GM23338 (cell line): ENCODE data around the gene RSRC1. TPM values are rescaled to one million over a fixed set of nuclear protein-coding genes. Genes with fewer than 3 reads are reported as not detected.

Source experiments
- ATAC-seq: fragments of 200-7000 bp; cut with Tn5 transposase; 3 replicates; pipeline ENCODE4 v1.9.1; 2020
- DNase-seq: peaks from one replicate; pipeline ENCODE4 v3.0.0-alpha.2; 2015; ENCODE audit warnings: low spot score
- H2AFZ ChIP-seq: fragments of 200-600 bp; sonication (generic); 2 replicates; pipeline ENCODE4 v1.8.0; 2016; ENCODE audit warnings: antibody characterized with exemption, mild to moderate bottlenecking, moderate library complexity
- H3F3A ChIP-seq: fragments of 200-600 bp; sonication (generic); replicated peaks from 2 replicates; pipeline ENCODE4 v1.8.0; 2017; ENCODE audit warnings: antibody characterized with exemption, mixed run types, low read depth
- H3K27ac ChIP-seq: fragments of 200-600 bp; sonication (generic); 2 replicates; pipeline ENCODE4 v1.6.1; 2016; ENCODE audit warnings: low read depth
- H3K27me3 ChIP-seq: fragments of 200-600 bp; sonication (generic); 2 replicates; pipeline ENCODE4 v1.8.0; 2016; ENCODE audit warnings: mild to moderate bottlenecking, mixed run types, moderate library complexity; ENCODE audit not compliant: insufficient read depth
- H3K36me3 ChIP-seq: fragments of 200-600 bp; sonication (generic); 2 replicates; pipeline ENCODE4 v1.8.0; 2016; ENCODE audit warnings: mild to moderate bottlenecking; ENCODE audit not compliant: insufficient read depth
- H3K4me1 ChIP-seq: fragments of 200-600 bp; sonication (generic); 2 replicates; pipeline ENCODE4 v1.8.0; 2016; ENCODE audit warnings: mild to moderate bottlenecking, moderate library complexity; ENCODE audit not compliant: insufficient read depth
- H3K4me2 ChIP-seq: fragments of 200-600 bp; sonication (generic); 2 replicates; pipeline ENCODE4 v1.7.1; 2017; ENCODE audit warnings: mixed run types
- H3K4me3 ChIP-seq: fragments of 200-600 bp; sonication (generic); 2 replicates; pipeline ENCODE4 v1.6.1; 2016; ENCODE audit warnings: mixed run types
- H3K79me2 ChIP-seq: fragments of 200-600 bp; sonication (generic); replicated peaks from 2 replicates; pipeline ENCODE4 v1.8.0; 2017; ENCODE audit warnings: mild to moderate bottlenecking; ENCODE audit not compliant: insufficient read depth
- H3K9me2 ChIP-seq: fragments of 200-600 bp; sonication (generic); 2 replicates; pipeline ENCODE4 v1.8.0; 2017; ENCODE audit not compliant: insufficient read depth
- H4K20me1 ChIP-seq: fragments of 200-600 bp; sonication (generic); replicated peaks from 2 replicates; pipeline ENCODE4 v1.8.0; 2017; ENCODE audit warnings: mild to moderate bottlenecking; ENCODE audit not compliant: insufficient read depth
- H3K27ac Mint-ChIP-seq: 2 replicates; pipeline ENCODE4 v1.8.0; 2020; ENCODE audit warnings: inconsistent platforms, mild to moderate bottlenecking, moderate library complexity, mixed read lengths
- H3K27me3 Mint-ChIP-seq: 3 replicates; pipeline ENCODE4 v1.8.0; 2022; ENCODE audit warnings: low read depth, mild to moderate bottlenecking, moderate library complexity, mixed read lengths, inconsistent platforms; ENCODE audit not compliant: insufficient read depth, poor library complexity
- H3K36me3 Mint-ChIP-seq: 3 replicates; pipeline ENCODE4 v1.8.0; 2021; ENCODE audit warnings: low read depth, mild to moderate bottlenecking, inconsistent platforms, moderate library complexity, mixed read lengths
- H3K4me1 Mint-ChIP-seq: 3 replicates; pipeline ENCODE4 v1.8.0; 2020; ENCODE audit warnings: mild to moderate bottlenecking, inconsistent platforms, mixed read lengths
- H3K4me3 Mint-ChIP-seq: 3 replicates; pipeline ENCODE4 v1.8.0; 2021; ENCODE audit warnings: moderate library complexity, mild to moderate bottlenecking, inconsistent platforms, mixed read lengths
- H3K9me3 Mint-ChIP-seq: 3 replicates; pipeline ENCODE4 v1.8.0; 2020; ENCODE audit warnings: moderate library complexity, mild to moderate bottlenecking, inconsistent platforms, mixed read lengths
- CREB1 ChIP-seq: fragments of 250-450 bp; sonication (Bioruptor Pico); IDR thresholded peaks from 2 replicates; pipeline ENCODE4 v1.5.0; 2020; ENCODE audit warnings: low read depth, mild to moderate bottlenecking, moderate library complexity
- EZH2 ChIP-seq: fragments of 200-600 bp; sonication (generic); IDR thresholded peaks from one replicate; pipeline ENCODE4 v1.8.0; 2017; ENCODE audit warnings: antibody characterized with exemption, mild to moderate bottlenecking, low read depth; ENCODE audit not compliant: unreplicated experiment
- EZH2phosphoT487 ChIP-seq: fragments of 200-600 bp; sonication (generic); IDR thresholded peaks from one replicate; pipeline ENCODE4 v1.8.1; 2018; ENCODE audit warnings: antibody characterized with exemption; ENCODE audit not compliant: unreplicated experiment
- NANOG ChIP-seq: IDR thresholded peaks from 2 replicates; pipeline ENCODE4 v1.6.1; 2016; ENCODE audit warnings: antibody characterized with exemption, borderline replicate concordance
- ZNF331 ChIP-seq: fragments of 250-450 bp; sonication (Bioruptor Pico); IDR thresholded peaks from 2 replicates; pipeline ENCODE4 v1.5.0; 2020; ENCODE audit warnings: low read depth, mild to moderate bottlenecking, moderate library complexity
- ZNF462 ChIP-seq: fragments of 250-450 bp; sonication (Bioruptor Pico); IDR thresholded peaks from 2 replicates; pipeline ENCODE4 v1.5.0; 2020; ENCODE audit warnings: mild to moderate bottlenecking, moderate library complexity
- polyA plus RNA-seq: library from polyadenylated mRNA; unstranded; fragments of >200 nt; fragmentation: Nextera tagmentation; extraction: Ambion mirVana; gene quantifications from 2 replicates; pipeline ENCODE4 v1.2.1, GENCODE V29; 2016
- total RNA-seq: library from RNA; depleted of rRNA; stranded (reverse); fragments of >200 nt; shearing (Covaris generic); gene quantifications from 2 replicates; pipeline ENCODE4 v1.2.3, GENCODE V29; 2014
- TF ChIP-seq, protein P1 (sequence below): IDR thresholded peaks from 2 replicates; pipeline ENCODE4 v1.6.1; 2016; ENCODE audit warnings: antibody characterized with exemption
- TF ChIP-seq, protein P2 (sequence below): IDR thresholded peaks from one replicate; pipeline ENCODE4 v1.6.1; 2018; ENCODE audit warnings: antibody characterized with exemption; ENCODE audit not compliant: unreplicated experiment
- TF ChIP-seq, protein P3 (sequence below), 2 experiments: fragments of 200-600 bp in 1 of 2; sonication (generic) in 1 of 2; conservative IDR thresholded peaks; 2 replicates each; pipeline versions ENCODE4 v1.5.1 to v1.6.1; 2016 to 2017; ENCODE audit warnings: antibody characterized with exemption in 2 of 2, low read depth in 2 of 2, mild to moderate bottlenecking in 2 of 2, moderate library complexity in 1 of 2

The RSRC1 gene
- total and polyA plus RNA-seq, 2 experiments from 2014 or later, result 32.5 to 76.8 TPM

DNA sequence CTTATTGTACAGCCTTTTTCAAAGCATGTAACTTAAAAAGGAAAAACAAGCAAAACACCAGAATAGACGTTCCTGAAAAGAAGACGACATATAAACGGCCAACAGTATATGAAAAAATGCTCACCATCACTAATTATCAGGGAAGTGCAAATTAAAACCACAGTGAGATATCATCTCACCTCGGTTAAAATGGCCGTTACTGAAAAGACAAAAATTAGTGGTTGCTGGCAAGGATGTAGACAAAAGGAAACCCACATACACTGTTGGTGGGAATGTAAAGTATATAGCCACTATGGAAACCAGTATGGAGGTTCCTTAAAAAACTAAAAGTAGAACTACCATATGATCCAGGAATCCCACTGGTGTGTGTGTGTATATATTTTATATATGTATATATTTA is 396.6 kb downstream of the RSRC1 start (continued):
- TF ChIP-seq, protein P1, sequence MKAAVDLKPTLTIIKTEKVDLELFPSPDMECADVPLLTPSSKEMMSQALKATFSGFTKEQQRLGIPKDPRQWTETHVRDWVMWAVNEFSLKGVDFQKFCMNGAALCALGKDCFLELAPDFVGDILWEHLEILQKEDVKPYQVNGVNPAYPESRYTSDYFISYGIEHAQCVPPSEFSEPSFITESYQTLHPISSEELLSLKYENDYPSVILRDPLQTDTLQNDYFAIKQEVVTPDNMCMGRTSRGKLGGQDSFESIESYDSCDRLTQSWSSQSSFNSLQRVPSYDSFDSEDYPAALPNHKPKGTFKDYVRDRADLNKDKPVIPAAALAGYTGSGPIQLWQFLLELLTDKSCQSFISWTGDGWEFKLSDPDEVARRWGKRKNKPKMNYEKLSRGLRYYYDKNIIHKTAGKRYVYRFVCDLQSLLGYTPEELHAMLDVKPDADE, result no peak
- TF ChIP-seq, protein P2, sequence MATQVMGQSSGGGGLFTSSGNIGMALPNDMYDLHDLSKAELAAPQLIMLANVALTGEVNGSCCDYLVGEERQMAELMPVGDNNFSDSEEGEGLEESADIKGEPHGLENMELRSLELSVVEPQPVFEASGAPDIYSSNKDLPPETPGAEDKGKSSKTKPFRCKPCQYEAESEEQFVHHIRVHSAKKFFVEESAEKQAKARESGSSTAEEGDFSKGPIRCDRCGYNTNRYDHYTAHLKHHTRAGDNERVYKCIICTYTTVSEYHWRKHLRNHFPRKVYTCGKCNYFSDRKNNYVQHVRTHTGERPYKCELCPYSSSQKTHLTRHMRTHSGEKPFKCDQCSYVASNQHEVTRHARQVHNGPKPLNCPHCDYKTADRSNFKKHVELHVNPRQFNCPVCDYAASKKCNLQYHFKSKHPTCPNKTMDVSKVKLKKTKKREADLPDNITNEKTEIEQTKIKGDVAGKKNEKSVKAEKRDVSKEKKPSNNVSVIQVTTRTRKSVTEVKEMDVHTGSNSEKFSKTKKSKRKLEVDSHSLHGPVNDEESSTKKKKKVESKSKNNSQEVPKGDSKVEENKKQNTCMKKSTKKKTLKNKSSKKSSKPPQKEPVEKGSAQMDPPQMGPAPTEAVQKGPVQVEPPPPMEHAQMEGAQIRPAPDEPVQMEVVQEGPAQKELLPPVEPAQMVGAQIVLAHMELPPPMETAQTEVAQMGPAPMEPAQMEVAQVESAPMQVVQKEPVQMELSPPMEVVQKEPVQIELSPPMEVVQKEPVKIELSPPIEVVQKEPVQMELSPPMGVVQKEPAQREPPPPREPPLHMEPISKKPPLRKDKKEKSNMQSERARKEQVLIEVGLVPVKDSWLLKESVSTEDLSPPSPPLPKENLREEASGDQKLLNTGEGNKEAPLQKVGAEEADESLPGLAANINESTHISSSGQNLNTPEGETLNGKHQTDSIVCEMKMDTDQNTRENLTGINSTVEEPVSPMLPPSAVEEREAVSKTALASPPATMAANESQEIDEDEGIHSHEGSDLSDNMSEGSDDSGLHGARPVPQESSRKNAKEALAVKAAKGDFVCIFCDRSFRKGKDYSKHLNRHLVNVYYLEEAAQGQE, result no peak
- TF ChIP-seq, protein P3, sequence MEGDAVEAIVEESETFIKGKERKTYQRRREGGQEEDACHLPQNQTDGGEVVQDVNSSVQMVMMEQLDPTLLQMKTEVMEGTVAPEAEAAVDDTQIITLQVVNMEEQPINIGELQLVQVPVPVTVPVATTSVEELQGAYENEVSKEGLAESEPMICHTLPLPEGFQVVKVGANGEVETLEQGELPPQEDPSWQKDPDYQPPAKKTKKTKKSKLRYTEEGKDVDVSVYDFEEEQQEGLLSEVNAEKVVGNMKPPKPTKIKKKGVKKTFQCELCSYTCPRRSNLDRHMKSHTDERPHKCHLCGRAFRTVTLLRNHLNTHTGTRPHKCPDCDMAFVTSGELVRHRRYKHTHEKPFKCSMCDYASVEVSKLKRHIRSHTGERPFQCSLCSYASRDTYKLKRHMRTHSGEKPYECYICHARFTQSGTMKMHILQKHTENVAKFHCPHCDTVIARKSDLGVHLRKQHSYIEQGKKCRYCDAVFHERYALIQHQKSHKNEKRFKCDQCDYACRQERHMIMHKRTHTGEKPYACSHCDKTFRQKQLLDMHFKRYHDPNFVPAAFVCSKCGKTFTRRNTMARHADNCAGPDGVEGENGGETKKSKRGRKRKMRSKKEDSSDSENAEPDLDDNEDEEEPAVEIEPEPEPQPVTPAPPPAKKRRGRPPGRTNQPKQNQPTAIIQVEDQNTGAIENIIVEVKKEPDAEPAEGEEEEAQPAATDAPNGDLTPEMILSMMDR (conservative IDR thresholded peaks at IDR 0.05; ENCODE audit: low read depth in 2 of 2), result no peak
- TF ChIP-seq EZH2phosphoT487, result no peak

DNA sequence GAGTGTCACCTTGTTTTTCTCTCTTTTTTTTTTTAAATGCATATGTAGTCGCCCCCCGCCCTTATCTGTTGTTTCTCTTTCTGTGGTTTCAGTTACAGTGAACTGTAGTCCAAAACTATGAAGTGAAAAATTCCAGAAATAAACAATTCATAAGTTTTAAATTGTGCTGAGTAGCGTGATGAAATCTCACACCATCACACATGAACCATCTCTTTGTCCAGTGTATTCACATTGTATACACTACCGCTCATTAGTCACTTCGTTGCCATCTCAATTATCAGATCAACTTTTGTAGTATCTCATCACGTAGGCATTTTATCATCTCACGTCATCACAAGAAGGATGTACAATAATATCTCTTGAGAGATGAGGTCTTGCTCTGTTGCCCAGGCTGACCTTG is 398.6 kb downstream of the RSRC1 start:
- TF ChIP-seq ZNF331 (CRISPR knock-in tag), result no peak
- no peak for TF ChIP-seq ZNF462 (CRISPR knock-in tag)
- TF ChIP-seq NANOG, result no peak
- no peak for TF ChIP-seq CREB1
- TF ChIP-seq EZH2, result no peak
- H3K9me3 Mint-ChIP-seq, result peaks cover 6% of the 10 kb centered on the region
- no peaks in the 10 kb centered on the region for H3K36me3 Mint-ChIP-seq
- no peaks in the 10 kb centered on the region for H3K27me3 ChIP-seq
- H3K4me1 ChIP-seq, result no peaks in the 10 kb centered on the region
- DNase-seq (no peak), ATAC-seq (no peak)
- H3K79me2 ChIP-seq, result no peaks in the 10 kb centered on the region
- H2AFZ ChIP-seq, result no peak overlapping the region
- no peak overlapping the region for H3K27ac Mint-ChIP-seq
- H3K4me3 Mint-ChIP-seq, result no peak overlapping the region
- H3K4me1 Mint-ChIP-seq, result no peaks in the 10 kb centered on the region
- H3K27ac ChIP-seq, result no peak overlapping the region
- H4K20me1 ChIP-seq, result no peaks in the 10 kb centered on the region
- H3K27me3 Mint-ChIP-seq, result peaks cover under 1% of the 10 kb centered on the region
- H3F3A ChIP-seq, result no peaks in the 10 kb centered on the region
- H3K4me2 ChIP-seq, result no peak overlapping the region
- H3K4me3 ChIP-seq, result no peak overlapping the region
- H3K9me2 ChIP-seq, result no peaks in the 10 kb centered on the region
- no peaks in the 10 kb centered on the region for H3K36me3 ChIP-seq
